Measurements from ENCODE around the gene PTPN4. TPM values are rescaled to one million over a fixed set of nuclear protein-coding genes. Genes with fewer than 3 reads are reported as not detected.

Gene PTPN4
- total and polyA plus RNA-seq, 2 experiments from 2014 or later, result 41.6 to 90.4 TPM

- TF ChIP-seq ETS1 (IDR thresholded peaks at IDR 0.05) (no peak), STAT1 (IDR thresholded peaks at IDR 0.05; ENCODE audit: unreplicated experiment) (no peak), POLR2AphosphoS5 (IDR thresholded peaks at IDR 0.05; ENCODE audit: low read depth) (no peak), EZH2phosphoT487 (IDR thresholded peaks at IDR 0.05; ENCODE audit: unreplicated experiment) (no peak), EZH2 (IDR thresholded peaks at IDR 0.05; ENCODE audit: low read depth, unreplicated experiment) (no peak), CTCF (conservative IDR thresholded peaks at IDR 0.05; ENCODE audit: low read depth in 2 of 2) (no peak)
- no peak overlapping the region for H3K4me3 Mint-ChIP-seq
- no peak overlapping the region for H3K27ac Mint-ChIP-seq
- no peaks in the 10 kb centered on the region for H3F3A ChIP-seq (replicated peaks; ENCODE audit: low read depth)
- H3K79me2 ChIP-seq (replicated peaks; ENCODE audit: insufficient read depth), result no peaks in the 10 kb centered on the region
- no peak overlapping the region for H3K27ac ChIP-seq (ENCODE audit: low read depth)
- no peak overlapping the region for H3K4me2 ChIP-seq
- H3K4me3 ChIP-seq, result no peak overlapping the region
- no peaks in the 10 kb centered on the region for H3K27me3 ChIP-seq (ENCODE audit: insufficient read depth)
- peaks cover 3% of the 10 kb centered on the region for H3K27me3 Mint-ChIP-seq (ENCODE audit: insufficient read depth, low read depth, poor library complexity)
- H3K4me1 Mint-ChIP-seq, result no peaks in the 10 kb centered on the region
- H2AFZ ChIP-seq, result no peak overlapping the region
- no peaks in the 10 kb centered on the region for H3K9me3 Mint-ChIP-seq
- H3K9me2 ChIP-seq (ENCODE audit: insufficient read depth), result no peaks in the 10 kb centered on the region
- no peak for ATAC-seq
- DNase-seq (ENCODE audit: low spot score), result no peak
- H3K4me1 ChIP-seq (ENCODE audit: insufficient read depth), result no peaks in the 10 kb centered on the region
- peaks cover 53% of the 10 kb centered on the region for H3K36me3 Mint-ChIP-seq (ENCODE audit: low read depth)
- H4K20me1 ChIP-seq (replicated peaks; ENCODE audit: insufficient read depth), result no peaks in the 10 kb centered on the region
- H3K36me3 ChIP-seq (ENCODE audit: insufficient read depth), result peaks cover 2% of the 10 kb centered on the region; the same call in 1 of the 2 replicates
Measured at GRCh38 chr2:119910566-119910965, 150.8 kb downstream of the PTPN4 start.

- Mint-ChIP-seq H3K4me3 (no peak overlapping the region), H3K36me3 (ENCODE audit: low read depth) (peaks cover 29% of the 10 kb centered on the region; the same call in 2 of the 3 replicates), H3K9me3 (no peaks in the 10 kb centered on the region), H3K27me3 (ENCODE audit: insufficient read depth, low read depth, poor library complexity) (peaks cover 4% of the 10 kb centered on the region), H3K27ac (no peak overlapping the region), H3K4me1 (no peaks in the 10 kb centered on the region)
- Histone ChIP-seq H2AFZ (no peak overlapping the region), H3K9me2 (ENCODE audit: insufficient read depth) (no peaks in the 10 kb centered on the region), H3K4me2 (no peak overlapping the region), H3K4me3 (no peak overlapping the region), H3K27me3 (ENCODE audit: insufficient read depth) (no peaks in the 10 kb centered on the region), H3K79me2 (replicated peaks; ENCODE audit: insufficient read depth) (no peaks in the 10 kb centered on the region), H3F3A (replicated peaks; ENCODE audit: low read depth) (no peaks in the 10 kb centered on the region), H3K36me3 (ENCODE audit: insufficient read depth) (0 out of 2 replicates have a peak, but pooled peaks cover 2% of the 10 kb centered on the region), H3K27ac (ENCODE audit: low read depth) (no peak overlapping the region), H4K20me1 (replicated peaks; ENCODE audit: insufficient read depth) (no peaks in the 10 kb centered on the region), H3K4me1 (ENCODE audit: insufficient read depth) (no peaks in the 10 kb centered on the region)
- ATAC-seq, result no peak
- TF ChIP-seq CREB1 (CRISPR knock-in tag; IDR thresholded peaks at IDR 0.05; ENCODE audit: low read depth) (no peak), STAT1 (IDR thresholded peaks at IDR 0.05; ENCODE audit: unreplicated experiment) (no peak), CTCF (conservative IDR thresholded peaks at IDR 0.05; ENCODE audit: low read depth in 2 of 2) (no peak), JUNB (IDR thresholded peaks at IDR 0.05; ENCODE audit: unreplicated experiment) (no peak), EZH2phosphoT487 (IDR thresholded peaks at IDR 0.05; ENCODE audit: unreplicated experiment) (no peak), ETS1 (IDR thresholded peaks at IDR 0.05) (no peak), NANOG (IDR thresholded peaks at IDR 0.05; ENCODE audit: borderline replicate concordance) (no peak)
- no peak for DNase-seq (ENCODE audit: low spot score)
Measured at GRCh38 chr2:119914266-119914665, 154.5 kb downstream of the PTPN4 start.

All from GM23338 (cell line).